NCI-H345 treated with DMSO at 0.1 percent for 48 hours (cell line): ENCODE results near the gene UBE2D3.

ENCODE experiments used
- DNase-seq: peaks from one replicate; lab custom pipeline; 2025; ENCODE audit not compliant: unreplicated experiment; lab: John Stamatoyannopoulos, UW

UBE2D3 gene

DNA sequence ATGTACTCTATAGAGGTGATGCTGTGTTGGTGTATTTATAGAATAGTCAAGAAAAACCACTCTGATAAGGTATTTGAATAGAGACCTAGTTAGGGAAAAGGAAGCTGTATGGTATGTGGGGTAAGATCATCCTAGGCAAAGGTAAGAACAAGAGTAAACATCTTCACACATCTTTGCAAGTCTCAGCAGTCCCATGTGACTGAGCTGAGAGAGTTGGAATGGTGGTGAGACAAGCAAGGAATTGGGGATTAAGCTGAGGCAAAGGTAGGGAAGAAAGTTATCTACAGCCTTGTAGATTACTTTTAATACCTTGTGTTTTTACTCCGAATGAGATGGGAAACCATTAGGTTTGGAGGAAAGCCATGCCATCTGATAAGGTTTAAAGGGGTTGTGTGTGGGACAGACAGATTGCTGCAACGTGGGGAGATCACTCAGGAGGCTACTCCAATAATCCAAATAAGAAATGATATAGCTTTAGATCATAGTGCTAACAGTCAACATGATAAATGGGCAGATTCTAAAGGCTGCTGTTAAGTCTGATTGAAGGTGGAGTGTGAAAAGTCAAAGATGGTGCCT lies 34.9 kb downstream of the UBE2D3 start:
- DNase-seq: no peak

DNA sequence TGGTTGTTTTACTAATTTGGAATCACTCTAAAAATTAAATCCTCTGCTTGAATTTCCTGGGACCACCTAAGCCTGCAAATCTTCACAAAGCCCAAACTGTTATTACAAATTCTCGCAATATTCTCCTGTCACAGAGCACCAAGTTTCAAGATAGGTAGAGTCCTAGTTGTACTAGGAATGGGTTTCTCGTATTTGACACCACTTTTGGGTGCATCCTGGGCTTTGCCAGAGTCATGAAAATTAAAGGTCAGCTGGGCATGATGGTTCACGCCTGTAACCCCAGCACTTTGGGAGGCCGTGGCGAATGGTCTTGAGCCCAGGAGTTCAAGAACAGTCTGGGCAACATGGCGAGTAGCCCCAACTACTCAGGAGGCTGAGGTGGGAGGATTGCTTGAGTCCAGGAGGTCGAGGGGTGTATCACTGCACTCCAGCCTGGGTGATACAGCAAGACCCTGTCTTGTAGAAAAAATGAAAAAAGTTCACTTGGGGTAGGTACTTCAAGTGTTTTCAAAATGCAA lies 36.0 kb downstream of the UBE2D3 start:
- no peak for DNase-seq

DNA sequence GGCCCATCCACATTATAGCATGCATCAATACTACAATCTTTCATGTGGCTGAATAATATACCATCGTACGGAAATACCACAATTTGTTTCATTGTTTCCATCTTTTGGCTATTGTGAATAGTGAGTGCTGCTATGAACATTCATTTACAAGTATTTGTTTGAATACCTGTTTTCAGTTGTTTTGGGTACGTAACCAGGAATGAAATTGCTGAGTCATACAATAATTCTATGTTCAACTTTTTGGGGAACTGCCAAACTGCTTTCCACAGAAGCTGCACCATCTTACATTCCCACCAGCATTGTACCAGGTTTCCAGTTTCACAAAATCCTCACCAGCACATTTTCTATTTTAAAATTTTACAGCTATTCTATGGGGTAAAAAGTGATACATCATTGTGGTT lies 38.0 kb downstream of the UBE2D3 start:
- DNase-seq: no peak

DNA sequence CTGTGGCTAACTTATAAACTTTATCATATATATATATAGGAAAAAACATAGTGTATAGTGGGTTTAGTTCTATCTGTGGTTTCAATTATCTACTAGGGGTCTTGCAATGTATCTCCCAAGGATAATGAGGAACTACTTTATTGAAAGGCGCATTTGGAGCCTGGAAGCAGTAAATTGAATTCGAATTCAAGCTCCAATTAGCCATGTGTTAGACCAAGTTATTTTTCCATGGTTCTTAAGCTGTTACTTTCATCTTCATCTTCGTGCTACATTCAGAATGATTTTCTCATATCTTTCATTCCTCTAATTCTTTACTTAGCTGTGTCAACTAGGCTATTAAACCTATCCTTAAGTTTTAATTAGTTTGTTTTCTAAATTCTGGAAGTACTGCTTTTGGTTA lies 39.4 kb downstream of the UBE2D3 start:
- DNase-seq: no peak

DNA sequence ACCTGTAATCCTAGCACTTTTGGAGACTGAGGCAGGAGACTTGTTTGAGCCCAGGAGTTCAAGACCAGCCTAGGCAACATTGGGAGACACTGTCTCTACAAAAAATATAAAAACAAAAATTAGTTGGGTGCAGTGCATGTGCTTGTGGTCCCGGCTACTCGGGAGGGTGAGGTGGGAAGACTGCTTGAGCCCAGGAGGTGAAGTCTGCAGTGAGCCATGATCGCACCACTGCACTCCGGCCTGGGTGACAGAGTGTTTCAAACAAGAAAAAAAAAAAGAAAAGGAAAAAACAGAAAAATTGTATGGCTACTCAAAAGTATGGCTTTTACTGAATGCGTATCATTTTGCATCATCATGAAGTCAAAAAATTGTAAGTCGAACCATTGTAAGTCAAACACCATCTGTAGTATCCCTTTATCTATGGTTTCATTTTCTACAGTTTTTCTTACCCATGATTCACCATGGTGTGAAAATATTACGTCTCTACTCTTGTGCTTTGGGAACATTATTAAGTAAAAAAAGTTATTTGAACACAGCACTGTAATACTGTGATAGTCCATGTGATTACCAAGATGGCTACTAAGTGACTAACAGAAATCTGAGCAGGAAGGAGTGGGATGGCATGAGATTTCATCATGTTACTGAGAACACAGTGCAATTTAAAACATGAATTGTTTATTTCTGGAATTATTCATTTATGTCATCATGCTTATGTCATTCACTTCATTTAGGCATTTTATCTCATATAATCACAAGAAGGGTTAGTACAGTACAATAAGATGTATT lies 40.1 kb downstream of the UBE2D3 start:
- DNase-seq: no peak

DNA sequence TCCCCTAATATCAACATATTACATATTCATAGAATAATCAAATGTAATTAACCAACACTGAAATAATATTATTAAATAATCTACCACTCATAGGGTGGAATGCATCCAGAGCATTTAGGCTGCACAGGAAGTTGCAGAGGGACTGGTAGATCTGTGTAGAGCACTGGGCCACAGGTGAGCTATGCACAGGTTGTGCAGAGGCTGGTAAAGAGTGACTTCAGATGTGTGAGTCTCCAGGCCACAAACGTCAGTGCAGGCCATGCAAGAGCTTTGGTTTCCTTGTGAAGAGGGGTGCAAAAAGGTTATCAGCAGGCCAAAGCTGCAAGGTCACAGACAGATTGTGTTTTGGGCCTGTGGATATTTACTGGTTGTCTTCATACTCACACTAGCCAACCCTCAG lies 41.1 kb downstream of the UBE2D3 start:
- no peak for DNase-seq

DNA sequence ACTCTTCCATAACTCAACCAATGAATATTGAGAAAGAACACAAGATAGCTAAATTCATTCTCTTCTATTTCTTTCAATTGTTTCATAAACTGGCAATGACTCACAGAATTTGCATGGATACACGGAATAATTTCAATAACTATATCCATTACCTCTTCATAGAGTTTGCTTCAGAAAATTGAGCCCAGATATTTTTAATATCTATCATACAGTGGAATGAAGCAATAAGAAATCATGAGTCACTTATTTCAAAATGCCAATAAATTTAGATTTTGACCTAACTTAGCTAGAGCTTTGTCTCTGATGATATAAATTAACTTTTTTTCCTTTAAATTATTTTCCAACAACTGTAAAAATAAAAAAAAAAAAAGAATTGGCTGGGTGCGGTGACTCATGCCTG lies 44.3 kb downstream of the UBE2D3 start:
- no peak for DNase-seq

DNA sequence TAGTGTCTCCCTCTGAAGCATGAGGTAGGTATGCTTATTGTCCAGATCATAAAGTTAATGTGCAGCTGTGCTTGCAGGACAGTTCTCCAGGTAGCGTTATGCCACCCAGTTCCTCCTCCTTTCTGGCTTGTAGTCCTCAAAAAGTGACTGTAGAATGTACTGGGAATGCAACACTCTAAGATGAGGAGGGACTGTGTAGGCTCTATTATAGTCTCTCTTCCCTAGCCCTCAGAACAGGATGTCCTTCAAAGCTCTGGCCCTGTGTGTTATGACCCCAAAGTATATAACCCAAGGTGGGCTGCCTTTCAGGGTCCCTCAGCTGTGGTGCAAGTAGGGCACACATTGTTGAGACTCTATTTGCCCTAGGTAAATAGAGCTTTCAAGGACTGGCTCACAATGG lies 45.8 kb downstream of the UBE2D3 start:
- no peak for DNase-seq

DNA sequence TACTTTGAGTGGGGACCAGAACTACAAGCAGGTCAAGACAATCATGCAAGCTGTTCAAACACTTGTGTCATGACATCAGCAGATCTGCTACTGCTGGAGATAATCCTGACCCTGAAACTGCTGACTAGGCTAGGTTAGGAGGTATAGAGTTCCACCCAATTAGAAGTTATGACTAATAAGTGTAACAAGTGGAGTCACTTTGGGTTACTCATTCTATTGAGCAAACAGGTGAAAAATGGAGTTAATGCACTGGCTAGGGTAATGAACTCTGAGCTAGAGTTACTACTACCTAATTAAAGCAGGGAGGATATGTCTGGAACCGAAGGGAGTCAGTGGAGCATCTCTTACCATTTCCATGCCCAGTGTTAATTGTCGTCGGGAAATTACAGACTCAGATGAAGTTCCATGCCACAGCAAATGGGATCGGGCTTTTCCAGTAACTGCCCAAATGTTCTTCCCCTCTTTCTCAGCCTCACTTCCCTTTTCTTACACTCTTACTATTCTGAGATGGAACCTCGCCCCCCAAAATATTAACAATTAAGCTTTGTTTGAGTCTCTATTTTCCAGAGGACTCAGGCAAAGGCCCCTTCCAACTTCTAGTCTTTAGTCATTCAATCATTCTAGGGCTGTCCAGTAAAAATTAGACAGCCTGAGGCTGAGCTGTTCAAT lies 46.7 kb downstream of the UBE2D3 start:
- no peak for DNase-seq

DNA sequence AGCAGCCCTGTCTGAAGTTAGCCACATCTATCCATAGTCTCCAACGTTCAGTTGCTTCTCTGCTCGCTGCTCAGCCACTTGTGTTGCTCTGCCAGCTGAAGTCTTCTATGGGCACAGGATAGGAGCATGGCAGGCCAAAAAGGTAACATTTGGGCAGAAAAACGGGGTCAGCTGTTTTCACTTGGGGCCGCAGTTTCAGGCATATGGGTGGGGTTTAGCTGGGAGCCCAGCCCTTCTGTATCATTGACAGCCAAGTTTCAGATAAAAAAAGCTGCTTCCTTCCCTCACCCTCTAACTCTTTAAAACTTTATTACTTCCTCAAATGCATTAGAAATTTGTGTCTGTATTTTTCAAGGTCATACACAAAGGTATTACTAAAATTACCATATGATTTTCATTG lies 48.1 kb downstream of the UBE2D3 start:
- no peak for DNase-seq

DNA sequence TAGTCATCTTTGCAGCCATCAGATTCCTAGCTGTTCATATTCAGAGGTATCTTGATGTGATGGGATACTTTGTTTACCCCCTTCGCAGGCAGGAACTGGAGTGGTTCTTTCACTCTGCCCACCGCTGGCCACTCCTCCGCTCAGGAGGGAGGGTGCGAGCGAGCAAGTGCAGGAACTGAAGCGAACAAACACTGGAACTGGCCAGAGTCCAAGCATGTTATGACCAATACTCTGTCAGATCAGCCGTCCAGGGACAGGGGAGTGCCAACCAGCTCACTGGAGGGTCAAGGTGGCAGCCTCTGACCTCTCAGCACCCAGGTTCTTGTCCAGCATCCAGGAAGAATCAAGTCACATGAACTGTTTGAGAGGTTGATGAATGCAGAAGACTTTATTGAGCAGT lies 48.6 kb downstream of the UBE2D3 start:
- DNase-seq: no peak

DNA sequence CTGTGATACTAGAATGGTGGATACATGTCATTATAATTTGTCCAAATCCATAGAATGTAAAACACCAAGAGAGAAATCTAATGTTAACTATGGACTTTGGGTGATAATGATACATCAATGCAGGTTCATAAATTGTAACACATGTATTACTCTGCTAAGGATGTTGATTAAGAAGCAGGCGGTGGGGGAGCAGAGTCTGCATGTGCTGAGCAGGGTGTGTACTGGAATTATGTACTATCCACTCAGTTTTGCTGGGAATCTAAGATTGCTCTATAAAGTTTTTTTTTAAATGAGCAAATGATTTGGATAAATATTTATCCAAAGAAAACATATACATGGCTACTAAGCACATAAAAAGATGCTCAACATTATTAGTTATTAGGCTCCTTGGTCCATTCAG lies 51.5 kb downstream of the UBE2D3 start:
- no peak for DNase-seq

DNA sequence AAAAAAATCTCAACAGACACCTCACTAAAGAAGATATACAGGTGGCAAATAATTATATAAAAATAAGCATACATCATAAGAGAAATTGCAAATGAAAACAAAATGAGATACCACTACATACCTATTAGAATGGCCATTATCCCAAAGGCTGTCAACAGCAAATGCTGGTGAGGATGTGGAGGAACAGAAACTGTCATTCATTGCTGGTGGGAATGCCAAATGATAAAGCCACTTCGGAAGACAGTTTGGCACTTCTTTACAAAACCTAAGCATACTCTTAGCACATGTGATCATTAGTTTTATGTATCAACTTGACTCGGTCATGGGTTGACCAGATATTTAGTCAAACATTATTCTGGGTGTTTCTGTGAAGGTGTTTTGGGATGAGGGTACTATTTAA lies 53.1 kb downstream of the UBE2D3 start:
- DNase-seq: no peak

DNA sequence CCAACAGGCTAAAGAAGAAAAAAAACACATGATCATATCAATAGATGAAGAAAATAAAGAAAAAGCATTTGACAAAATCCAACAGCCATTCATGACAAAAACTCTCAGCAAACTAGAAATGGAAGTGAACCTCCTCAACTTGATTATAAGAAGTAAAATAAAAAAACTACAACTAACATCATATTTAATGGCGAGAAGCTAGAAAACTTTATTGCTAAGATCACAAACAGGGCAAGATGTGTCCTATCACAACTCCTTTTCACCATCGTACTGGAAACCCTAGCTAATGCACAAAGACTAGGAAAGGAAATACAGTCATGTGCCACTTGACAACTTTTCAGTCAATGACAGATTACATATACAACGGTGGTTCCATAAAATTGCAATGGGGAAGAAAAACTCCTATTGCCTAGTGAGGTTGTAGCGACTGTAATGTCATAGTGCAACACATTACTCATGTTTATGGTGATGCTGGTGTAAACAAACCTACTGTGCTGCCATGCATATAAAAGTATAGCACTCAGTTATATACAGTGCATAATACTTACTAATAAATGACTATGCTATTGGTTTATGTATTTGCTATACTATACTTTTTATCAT lies 54.5 kb downstream of the UBE2D3 start:
- no peak for DNase-seq

DNA sequence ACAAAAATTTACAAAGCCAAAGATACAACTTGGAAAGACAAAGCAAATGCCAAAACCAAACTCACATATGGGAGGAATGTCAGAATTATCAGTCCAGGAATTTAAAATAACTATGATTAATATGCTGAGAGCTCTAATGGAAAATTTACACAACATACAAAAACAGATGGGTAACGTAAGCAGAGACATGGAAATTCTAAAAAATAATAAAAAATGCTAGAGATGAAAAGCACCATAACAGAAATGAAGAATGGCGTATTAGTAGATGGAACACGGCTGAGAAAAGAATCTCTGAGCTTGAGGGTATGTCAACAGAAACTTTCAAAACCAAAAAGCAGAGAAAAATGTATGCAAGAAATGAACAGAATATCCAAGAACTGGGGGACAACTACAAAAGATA lies 62.5 kb downstream of the UBE2D3 start:
- DNase-seq: no peak

DNA sequence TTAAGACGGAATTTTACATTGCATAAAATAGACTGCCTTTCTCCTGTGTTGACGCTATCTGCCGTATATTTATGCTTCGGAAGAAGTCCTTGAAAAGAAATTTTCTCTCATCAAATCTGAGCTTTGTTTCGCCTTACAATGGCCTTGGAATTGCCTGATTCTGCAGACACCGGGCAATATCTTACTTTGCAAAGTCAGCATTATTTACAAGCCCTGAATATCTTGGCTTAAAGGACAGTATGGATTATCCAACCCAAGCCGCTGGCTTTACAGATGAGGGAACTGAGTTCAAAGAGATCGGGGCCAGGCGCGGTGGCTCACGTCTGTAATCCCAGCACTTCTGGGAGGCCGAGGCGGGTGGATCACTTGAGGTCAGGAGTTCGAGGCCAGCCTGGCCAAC lies 65.4 kb downstream of the UBE2D3 start:
- no peak for DNase-seq

DNA sequence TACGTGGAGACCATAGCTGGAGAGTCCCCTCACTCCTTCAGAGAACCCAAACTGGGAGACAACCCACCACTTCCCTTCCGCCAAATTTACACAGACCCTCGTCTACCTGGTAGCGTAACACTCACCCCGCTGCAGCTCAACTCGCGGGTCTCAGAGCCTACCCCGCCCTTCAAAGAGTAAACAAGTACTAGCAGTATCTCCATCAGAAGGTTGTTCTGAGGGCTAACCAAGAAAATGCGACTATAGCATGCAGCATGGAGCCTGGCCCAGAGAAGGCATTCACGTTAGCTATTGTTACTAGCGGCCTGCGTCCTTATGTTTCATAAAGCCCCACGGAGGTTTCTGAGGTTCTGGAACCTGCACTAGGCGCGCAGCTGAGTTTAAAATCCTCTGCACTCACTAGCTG lies 66.1 kb downstream of the UBE2D3 start:
- peak; percentile 21 for DNase-seq

DNA sequence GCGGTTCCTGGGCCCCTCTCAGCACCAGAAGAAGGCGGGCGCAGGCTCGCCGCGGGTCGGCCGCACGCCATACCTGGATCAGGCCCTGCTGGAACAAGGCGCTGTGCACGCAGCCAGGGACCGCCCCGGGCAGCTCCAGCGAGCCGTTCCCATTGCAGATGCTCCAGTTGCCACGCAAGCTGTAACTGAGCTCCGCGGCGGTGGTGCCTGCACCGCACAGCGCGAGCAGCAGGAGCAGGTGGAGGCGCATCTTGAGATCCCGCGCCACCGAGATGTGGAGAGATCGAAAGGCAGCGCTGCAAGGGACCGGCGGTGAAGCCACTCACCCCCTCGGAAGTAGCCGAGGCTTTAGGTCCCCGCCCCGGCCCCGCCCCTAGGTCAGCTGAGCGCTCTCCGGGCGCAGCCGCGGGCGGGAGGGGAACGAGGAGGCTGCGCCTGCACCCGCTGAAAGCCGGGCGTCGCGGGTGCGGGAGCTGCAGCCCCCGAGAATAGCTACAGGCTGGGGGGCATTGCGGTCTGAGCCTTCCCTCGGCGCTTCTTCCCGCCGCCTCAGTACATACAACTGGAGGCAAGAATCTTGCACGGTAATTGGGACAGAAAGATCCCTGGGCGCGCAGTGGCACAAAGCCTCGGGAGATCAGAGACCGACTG lies 66.6 kb downstream of the UBE2D3 start, which contains the start of gene MANBA:
Gene MANBA (minus strand): TSS at position 324 of the 651 bp plus-strand sequence. CDS start 74 bp downstream, at position 250.
- DNase-seq: peak; percentile 39

DNA sequence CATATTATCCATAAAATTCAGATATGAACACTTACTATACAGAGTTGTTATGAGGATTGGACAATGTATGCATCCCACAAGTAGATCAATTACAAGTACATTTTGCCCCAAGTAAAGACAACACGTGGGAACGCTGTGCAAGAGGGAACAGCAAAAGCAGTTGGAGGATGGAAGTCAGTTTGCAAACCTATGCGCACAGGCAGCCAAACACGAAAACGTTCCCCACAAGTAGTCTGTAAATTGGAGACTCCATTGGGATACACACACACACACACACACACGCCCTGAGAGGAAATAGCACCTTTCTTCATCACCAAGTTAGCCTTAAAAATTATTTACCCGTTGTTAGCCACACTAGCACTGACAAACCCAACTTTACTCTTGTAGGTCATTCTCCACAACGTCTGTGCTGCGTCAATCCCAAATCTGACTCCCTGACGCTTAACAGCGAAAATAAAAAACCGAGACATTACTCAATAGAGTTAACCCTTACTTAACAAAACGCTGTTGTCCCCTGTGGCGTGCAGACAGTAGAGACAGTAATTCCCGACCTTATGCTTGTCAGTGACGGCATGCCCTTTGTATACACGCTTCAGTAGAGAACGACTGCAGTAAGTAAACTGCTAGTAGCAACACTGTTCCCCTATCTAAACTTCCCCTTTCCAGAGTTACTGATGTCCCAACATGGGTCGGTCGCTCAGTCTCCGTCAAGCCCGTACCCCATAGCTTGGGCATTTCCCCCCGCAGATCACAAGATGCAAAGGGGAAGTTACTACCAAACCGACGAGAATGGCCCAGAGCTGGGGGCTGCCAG lies 67.3 kb downstream of the UBE2D3 start:
- DNase-seq: no peak
